Measurements from ENCODE around the gene INIP.

GRCh38 chr9:112680731-112681402 is 37.0 kb downstream of the INIP start:
- TF ChIP-seq EP300 (IDR thresholded peaks at IDR 0.05; ENCODE audit: low read length) (no peak), RCOR1 (IDR thresholded peaks at IDR 0.05; ENCODE audit: borderline replicate concordance in 1 of 2, low read depth in 2 of 2, low read length in 2 of 2) (no peak), ZNF318 (IDR thresholded peaks at IDR 0.05; ENCODE audit: borderline replicate concordance in 1 of 2, low read depth in 1 of 2) (no peak), SMAD1 (IDR thresholded peaks at IDR 0.05; ENCODE audit: low read depth, low read length, partially characterized antibody) (no peak)
